Testis (tissue), 3 donors: ENCODE measurements around the gene CD55. TPM values are rescaled to one million over a fixed set of nuclear protein-coding genes. Genes with fewer than 3 reads are reported as not detected.

ENCODE experiments used
- DNase-seq: peaks from one replicate; pipeline ENCODE4 v3.0.0-alpha.2; 2019
- H3K27ac ChIP-seq, 2 donors: fragments of 200-600 bp; sonication (generic); one replicate each; pipeline ENCODE4 v1.5.1; 2019
- H3K27me3 ChIP-seq: fragments of 200-600 bp; sonication (generic); one replicate; pipeline ENCODE4 v1.5.1; 2019
- H3K36me3 ChIP-seq: fragments of 200-600 bp; sonication (generic); one replicate; pipeline ENCODE4 v1.5.1; 2017; ENCODE audit warnings: low read depth; ENCODE audit errors: missing control alignments
- H3K4me1 ChIP-seq: fragments of 200-600 bp; sonication (generic); one replicate; pipeline ENCODE4 v1.5.1; 2019
- H3K4me3 ChIP-seq, 2 donors: fragments of 200-600 bp; sonication (generic); one replicate each; pipeline ENCODE4 v1.5.1; 2017 to 2019
- H3K9me3 ChIP-seq: fragments of 200-600 bp; sonication (generic); one replicate; pipeline ENCODE4 v1.5.1; 2017
- POLR2A ChIP-seq: fragments of 450-650 bp; IDR thresholded peaks from one replicate; pipeline ENCODE4 v1.6.1; 2017; ENCODE audit warnings: antibody characterized with exemption, mild to moderate bottlenecking, moderate library complexity
- WGBS, 2 donors: methylation state at CpG; one replicate each; pipeline ENCODE4 v1.1.5; 2018; 5-methylcytosine and 5-hydroxymethylcytosine counted together
- intact Hi-C: fragments of 100-400 bp; cut with DNase I; formaldehyde crosslinking; loops from one replicate; pipeline ENCODE4 v1.15.1; 2023; ENCODE audit warnings: low total_unique reads
- polyA plus RNA-seq: library from polyadenylated mRNA; stranded (reverse); fragments of 350-450 nt; fragmentation: Illumina TruSeq; extraction: RNeasy Lipid Tissue Mini Kit (QIAGEN cat#74804); gene quantifications from one replicate; pipeline ENCODE4 v1.2.3, GENCODE V29; 2014; ENCODE audit warnings: low read depth, low replicate concordance; ENCODE audit not compliant: insufficient read depth
- total RNA-seq, 2 donors: library from RNA; depleted of rRNA; stranded (reverse); fragments of >200 nt; gene quantifications; one replicate each; pipeline ENCODE4 v1.2.3, GENCODE V29; 2016
- TF ChIP-seq, protein P1 (sequence below), 3 experiments: fragments of 450-650 bp in 2 of 3; fragments of 200-600 bp in 1 of 3; sonication (generic) in 1 of 3; IDR thresholded peaks; one replicate each; pipeline ENCODE4 v1.5.1; 2016 to 2019; ENCODE audit warnings: antibody characterized with exemption in 3 of 3, mild to moderate bottlenecking in 2 of 3, moderate library complexity in 1 of 3

CD55 gene
- total and polyA plus RNA-seq, 3 donors from 2014 or later, result 38.0 to 60.6 (median 45.7) TPM

DNA sequence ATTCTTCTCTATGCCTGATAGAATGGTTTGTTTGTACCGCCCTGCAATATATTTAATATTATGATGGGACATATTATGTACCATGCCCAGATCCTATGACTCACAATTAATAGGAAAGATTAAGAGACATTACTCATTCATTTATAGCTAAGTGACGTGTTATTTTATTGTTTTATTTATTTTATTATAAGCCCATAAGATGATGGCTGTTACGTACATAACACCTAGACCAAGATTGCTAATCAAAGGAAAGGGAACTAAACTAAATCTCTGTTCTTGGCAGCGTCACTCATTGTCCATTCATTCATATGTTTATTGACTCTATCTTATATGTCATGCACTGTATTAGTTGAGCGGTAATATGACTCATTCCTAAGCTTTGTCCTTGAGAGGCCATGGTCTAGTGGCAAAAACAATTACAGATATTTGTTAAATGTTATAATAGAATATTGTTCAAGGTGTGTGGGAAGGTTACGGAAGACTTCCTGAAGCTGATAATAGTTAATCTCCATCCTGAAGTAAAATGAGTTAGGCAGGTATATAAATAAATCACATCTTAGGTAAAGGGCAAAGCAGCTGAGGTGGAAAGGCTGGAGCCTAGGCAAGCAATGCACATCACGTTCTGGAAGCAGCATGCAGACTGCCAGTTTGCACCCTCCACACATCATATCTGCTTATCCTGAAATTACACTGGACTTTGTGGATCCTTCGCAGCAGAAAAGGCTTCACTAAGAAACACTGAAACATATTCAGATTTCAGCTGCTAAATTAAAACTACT is 16.6 kb upstream of the CD55 start:
- Histone ChIP-seq H3K4me1 (no peaks in the 10 kb centered on the region), H3K36me3 (no peaks in the 10 kb centered on the region), H3K27me3 (no peaks in the 10 kb centered on the region), H3K4me3 (no peak overlapping the region), H3K9me3 (no peaks in the 10 kb centered on the region), H3K27ac (no peak overlapping the region)
- intact Hi-C loops, result no loop called here
- TF ChIP-seq, protein P1, sequence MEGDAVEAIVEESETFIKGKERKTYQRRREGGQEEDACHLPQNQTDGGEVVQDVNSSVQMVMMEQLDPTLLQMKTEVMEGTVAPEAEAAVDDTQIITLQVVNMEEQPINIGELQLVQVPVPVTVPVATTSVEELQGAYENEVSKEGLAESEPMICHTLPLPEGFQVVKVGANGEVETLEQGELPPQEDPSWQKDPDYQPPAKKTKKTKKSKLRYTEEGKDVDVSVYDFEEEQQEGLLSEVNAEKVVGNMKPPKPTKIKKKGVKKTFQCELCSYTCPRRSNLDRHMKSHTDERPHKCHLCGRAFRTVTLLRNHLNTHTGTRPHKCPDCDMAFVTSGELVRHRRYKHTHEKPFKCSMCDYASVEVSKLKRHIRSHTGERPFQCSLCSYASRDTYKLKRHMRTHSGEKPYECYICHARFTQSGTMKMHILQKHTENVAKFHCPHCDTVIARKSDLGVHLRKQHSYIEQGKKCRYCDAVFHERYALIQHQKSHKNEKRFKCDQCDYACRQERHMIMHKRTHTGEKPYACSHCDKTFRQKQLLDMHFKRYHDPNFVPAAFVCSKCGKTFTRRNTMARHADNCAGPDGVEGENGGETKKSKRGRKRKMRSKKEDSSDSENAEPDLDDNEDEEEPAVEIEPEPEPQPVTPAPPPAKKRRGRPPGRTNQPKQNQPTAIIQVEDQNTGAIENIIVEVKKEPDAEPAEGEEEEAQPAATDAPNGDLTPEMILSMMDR (IDR thresholded peaks at IDR 0.05), result no peak
- no peak for TF ChIP-seq POLR2A
- WGBS, 2 donors, result 78 to 92% methylated on average over 8 of the region's 8 CpGs
- no peak for DNase-seq

DNA sequence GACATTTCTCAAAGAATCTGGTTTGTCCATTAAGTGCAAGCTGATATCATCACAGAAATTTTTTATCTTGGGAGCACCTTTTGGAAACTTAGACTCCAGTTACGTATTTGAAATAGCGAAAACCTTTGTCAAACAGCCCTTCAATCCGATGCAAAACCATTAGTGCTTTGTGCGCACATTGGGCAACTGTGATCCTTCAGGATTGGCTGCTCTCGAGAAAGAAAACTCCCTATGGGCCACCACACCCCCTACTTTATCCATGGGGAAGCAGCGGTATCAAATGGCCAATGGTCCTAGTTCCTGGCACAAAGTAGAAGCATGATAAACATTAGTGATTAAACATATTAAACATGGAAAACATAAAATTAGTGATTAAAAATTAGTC is 16.0 kb upstream of the CD55 start:
- intact Hi-C loops, result no loop called here
- Histone ChIP-seq H3K36me3 (no peaks in the 10 kb centered on the region), H3K4me3 (no peak overlapping the region), H3K27ac (no peak overlapping the region), H3K27me3 (no peaks in the 10 kb centered on the region), H3K9me3 (no peaks in the 10 kb centered on the region), H3K4me1 (no peaks in the 10 kb centered on the region)
- DNase-seq, result no peak
- WGBS, 2 donors, result 90% methylated on average over 6 of the region's 6 CpGs
- no peak for TF ChIP-seq POLR2A
- TF ChIP-seq, protein P1 (IDR thresholded peaks at IDR 0.05), result no peak

DNA sequence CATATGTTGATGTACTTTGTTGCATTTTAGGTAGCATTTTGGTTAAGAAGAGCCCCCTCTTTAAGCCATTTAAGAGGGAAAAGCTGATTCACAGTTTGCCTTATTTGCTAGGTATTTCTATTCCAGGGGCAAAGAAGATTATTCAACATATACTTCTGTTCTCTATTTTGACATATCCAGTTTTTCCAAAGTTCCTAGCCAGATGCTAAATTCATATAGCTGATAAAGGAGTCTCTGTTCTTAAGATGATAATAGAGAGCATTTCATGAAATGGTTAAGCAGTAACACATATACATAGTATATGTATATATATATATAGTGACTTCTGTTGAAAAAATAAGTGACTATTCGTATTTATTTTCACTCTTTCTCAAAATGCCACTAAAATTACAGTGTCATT is 15.5 kb upstream of the CD55 start:
- 92 to 93% methylated on average over 1 of the region's 1 CpG for WGBS, 2 donors
- Histone ChIP-seq H3K27ac (no peak overlapping the region), H3K36me3 (no peaks in the 10 kb centered on the region)

DNA sequence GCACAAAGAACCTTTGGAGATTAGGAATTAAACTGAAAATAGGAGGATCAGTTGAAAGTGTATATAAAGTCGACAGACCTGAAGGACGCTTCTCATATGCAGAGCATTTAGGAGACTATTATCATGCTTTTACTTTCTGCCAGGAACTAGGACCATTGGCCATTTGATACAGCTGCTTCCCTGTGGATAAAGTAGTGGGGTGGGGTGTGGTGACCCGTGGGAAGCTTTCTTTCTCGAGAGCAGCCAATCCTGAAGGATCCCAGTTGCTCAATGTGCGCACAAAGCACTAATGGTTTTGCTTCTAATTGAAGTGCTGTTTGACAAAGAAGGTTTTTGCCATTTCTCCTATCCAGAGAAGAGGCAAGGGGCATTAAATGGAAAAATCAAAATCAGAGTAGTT is 14.9 kb upstream of the CD55 start:
- 70 to 71% methylated on average over 5 of the region's 5 CpGs for WGBS, 2 donors
- TF ChIP-seq POLR2A, result no peak
- TF ChIP-seq, protein P1 (IDR thresholded peaks at IDR 0.05), result no peak
- intact Hi-C loops, result no loop called here
- DNase-seq, result no peak
- Histone ChIP-seq H3K36me3 (no peaks in the 10 kb centered on the region), H3K27ac (no peak overlapping the region), H3K4me1 (peaks cover 10% of the 10 kb centered on the region), H3K9me3 (no peaks in the 10 kb centered on the region), H3K27me3 (no peaks in the 10 kb centered on the region), H3K4me3 (no peak overlapping the region)

More for the DNA sequence above, 15.5 kb upstream of the CD55 start:
- H3K4me3 ChIP-seq, result no peak overlapping the region
- H3K27me3 ChIP-seq, result no peaks in the 10 kb centered on the region
- no peaks in the 10 kb centered on the region for H3K9me3 ChIP-seq
- intact Hi-C loops, result no loop called here
- H3K4me1 ChIP-seq, result peaks cover 4% of the 10 kb centered on the region
- TF ChIP-seq POLR2A, result no peak
- TF ChIP-seq, protein P1 (IDR thresholded peaks at IDR 0.05), result no peak
- no peak for DNase-seq
